Measurements from ENCODE around the gene OTOF. TPM values are rescaled to one million over a fixed set of nuclear protein-coding genes. Genes with fewer than 3 reads are reported as not detected.

OTOF gene
- total and polyA plus RNA-seq, 2 experiments from 2014 or later = 0.21 to 0.23 TPM

GRCh38 chr2:26516246-26516645 is 38.3 kb upstream of the OTOF start:
- Histone ChIP-seq H3F3A (replicated peaks; ENCODE audit: low read depth) (no peaks in the 10 kb centered on the region), H3K79me2 (replicated peaks; ENCODE audit: insufficient read depth) (no peaks in the 10 kb centered on the region), H3K9me2 (ENCODE audit: insufficient read depth) (0 out of 2 replicates have a peak, but pooled peaks cover 5% of the 10 kb centered on the region), H3K27ac (ENCODE audit: low read depth) (no peak overlapping the region), H3K27me3 (ENCODE audit: insufficient read depth) (no peaks in the 10 kb centered on the region), H3K36me3 (ENCODE audit: insufficient read depth) (no peaks in the 10 kb centered on the region), H2AFZ (no peak overlapping the region), H3K4me2 (no peak overlapping the region), H3K4me1 (ENCODE audit: insufficient read depth) (no peaks in the 10 kb centered on the region), H3K4me3 (no peak overlapping the region), H4K20me1 (replicated peaks; ENCODE audit: insufficient read depth) (no peaks in the 10 kb centered on the region)
- Mint-ChIP-seq H3K27ac (no peak overlapping the region), H3K4me3 (no peak overlapping the region), H3K36me3 (ENCODE audit: low read depth) (no peaks in the 10 kb centered on the region), H3K9me3 (no peaks in the 10 kb centered on the region), H3K27me3 (ENCODE audit: insufficient read depth, low read depth, poor library complexity) (peaks cover 8% of the 10 kb centered on the region), H3K4me1 (no peaks in the 10 kb centered on the region)
- no peak for TF ChIP-seq CTCF (conservative IDR thresholded peaks at IDR 0.05; ENCODE audit: low read depth in 2 of 2)
- TF ChIP-seq JUNB (IDR thresholded peaks at IDR 0.05; ENCODE audit: unreplicated experiment) = no peak
- TF ChIP-seq CREB1 (CRISPR knock-in tag; IDR thresholded peaks at IDR 0.05; ENCODE audit: low read depth) = no peak
- TF ChIP-seq EZH2 (IDR thresholded peaks at IDR 0.05; ENCODE audit: low read depth, unreplicated experiment) = no peak
- TF ChIP-seq POLR2AphosphoS5 (IDR thresholded peaks at IDR 0.05; ENCODE audit: low read depth) = no peak
- TF ChIP-seq ETS1 (IDR thresholded peaks at IDR 0.05) = no peak
- no peak for TF ChIP-seq NANOG (IDR thresholded peaks at IDR 0.05; ENCODE audit: borderline replicate concordance)
- no peak for TF ChIP-seq ZNF462 (CRISPR knock-in tag; IDR thresholded peaks at IDR 0.05)
- no peak for TF ChIP-seq ZNF114 (CRISPR knock-in tag; IDR thresholded peaks at IDR 0.05)
- TF ChIP-seq STAT1 (IDR thresholded peaks at IDR 0.05; ENCODE audit: unreplicated experiment) = no peak
- no peak for TF ChIP-seq EZH2phosphoT487 (IDR thresholded peaks at IDR 0.05; ENCODE audit: unreplicated experiment)
- DNase-seq (ENCODE audit: low spot score) (no peak), ATAC-seq (no peak)

All from GM23338 (cell line).